PC-9 (cell line): ENCODE data around the gene DHRSX.

Experiments
- CTCF ChIP-seq: fragments of 200-600 bp; sonication (generic); conservative IDR thresholded peaks from 2 replicates; pipeline ENCODE4 v1.6.1; 2017; ENCODE audit warnings: mixed run types, antibody characterized with exemption, mild to moderate bottlenecking, moderate library complexity
- EZH2 ChIP-seq: fragments of 200-600 bp; sonication (generic); IDR thresholded peaks from 2 replicates; pipeline ENCODE4 v1.8.0; 2017; ENCODE audit warnings: antibody characterized with exemption, low read depth

- TF ChIP-seq CTCF (no peak), EZH2 (no peak)
These were observed 159.8 kb downstream of the DHRSX start for GRCh38 chrX:2340991-2341390.
